HL-60 (cell line): ENCODE results near the gene HAPLN1.

Experiments used
- DNase-seq, 2 experiments: peaks; one replicate each; pipeline ENCODE4 v3.0.0-alpha.2; 2010 to 2020; ENCODE audit warnings: low read depth in 1 of 2, low spot score in 1 of 2
- H3K27ac ChIP-seq: fragments of 250-450 bp; sonication (Bioruptor Pico); replicated peaks from 2 replicates; pipeline ENCODE4 v1.5.1; 2020; ENCODE audit warnings: mild to moderate bottlenecking, moderate library complexity
- H3K27me3 ChIP-seq: fragments of 250-450 bp; sonication (Bioruptor Pico); 2 replicates; pipeline ENCODE4 v1.5.1; 2021; ENCODE audit warnings: mild to moderate bottlenecking, moderate library complexity; ENCODE audit not compliant: insufficient read depth, poor library complexity, severe bottlenecking
- H3K4me3 ChIP-seq: replicated peaks from 2 replicates; pipeline ENCODE4 v1.5.1; 2011; ENCODE audit warnings: mild to moderate bottlenecking, control low read depth, low read length; ENCODE audit not compliant: insufficient read depth
- GABPA ChIP-seq: IDR thresholded peaks from 2 replicates; pipeline ENCODE4 v1.6.1; 2012; ENCODE audit warnings: low read depth
- POLR2AphosphoS5 ChIP-seq: IDR thresholded peaks from 2 replicates; pipeline ENCODE4 v1.6.1; 2012; ENCODE audit warnings: low read depth
- SPI1 ChIP-seq: IDR thresholded peaks from 2 replicates; pipeline ENCODE4 v1.6.1; 2012; ENCODE audit warnings: low read depth, mild to moderate bottlenecking, borderline replicate concordance
- TF ChIP-seq, protein P1 (sequence below): IDR thresholded peaks from 2 replicates; pipeline ENCODE4 v1.6.1; 2012; ENCODE audit warnings: low read depth; ENCODE audit not compliant: insufficient replicate concordance
- TF ChIP-seq, protein P2 (sequence below): IDR thresholded peaks from one replicate; pipeline ENCODE4 v1.5.1; 2011; ENCODE audit warnings: low read length, control low read depth, inconsistent platforms; ENCODE audit not compliant: insufficient read depth

The HAPLN1 gene

GRCh38 chr5:83633285-83633684 lies 87.4 kb downstream of the HAPLN1 start:
- no peak overlapping the region for H3K4me3 ChIP-seq
- H3K27me3 ChIP-seq = no peaks in the 10 kb centered on the region
- TF ChIP-seq, protein P1, sequence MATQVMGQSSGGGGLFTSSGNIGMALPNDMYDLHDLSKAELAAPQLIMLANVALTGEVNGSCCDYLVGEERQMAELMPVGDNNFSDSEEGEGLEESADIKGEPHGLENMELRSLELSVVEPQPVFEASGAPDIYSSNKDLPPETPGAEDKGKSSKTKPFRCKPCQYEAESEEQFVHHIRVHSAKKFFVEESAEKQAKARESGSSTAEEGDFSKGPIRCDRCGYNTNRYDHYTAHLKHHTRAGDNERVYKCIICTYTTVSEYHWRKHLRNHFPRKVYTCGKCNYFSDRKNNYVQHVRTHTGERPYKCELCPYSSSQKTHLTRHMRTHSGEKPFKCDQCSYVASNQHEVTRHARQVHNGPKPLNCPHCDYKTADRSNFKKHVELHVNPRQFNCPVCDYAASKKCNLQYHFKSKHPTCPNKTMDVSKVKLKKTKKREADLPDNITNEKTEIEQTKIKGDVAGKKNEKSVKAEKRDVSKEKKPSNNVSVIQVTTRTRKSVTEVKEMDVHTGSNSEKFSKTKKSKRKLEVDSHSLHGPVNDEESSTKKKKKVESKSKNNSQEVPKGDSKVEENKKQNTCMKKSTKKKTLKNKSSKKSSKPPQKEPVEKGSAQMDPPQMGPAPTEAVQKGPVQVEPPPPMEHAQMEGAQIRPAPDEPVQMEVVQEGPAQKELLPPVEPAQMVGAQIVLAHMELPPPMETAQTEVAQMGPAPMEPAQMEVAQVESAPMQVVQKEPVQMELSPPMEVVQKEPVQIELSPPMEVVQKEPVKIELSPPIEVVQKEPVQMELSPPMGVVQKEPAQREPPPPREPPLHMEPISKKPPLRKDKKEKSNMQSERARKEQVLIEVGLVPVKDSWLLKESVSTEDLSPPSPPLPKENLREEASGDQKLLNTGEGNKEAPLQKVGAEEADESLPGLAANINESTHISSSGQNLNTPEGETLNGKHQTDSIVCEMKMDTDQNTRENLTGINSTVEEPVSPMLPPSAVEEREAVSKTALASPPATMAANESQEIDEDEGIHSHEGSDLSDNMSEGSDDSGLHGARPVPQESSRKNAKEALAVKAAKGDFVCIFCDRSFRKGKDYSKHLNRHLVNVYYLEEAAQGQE = no peak
- TF ChIP-seq POLR2AphosphoS5 (no peak), GABPA (no peak), SPI1 (no peak)
- TF ChIP-seq, protein P2, sequence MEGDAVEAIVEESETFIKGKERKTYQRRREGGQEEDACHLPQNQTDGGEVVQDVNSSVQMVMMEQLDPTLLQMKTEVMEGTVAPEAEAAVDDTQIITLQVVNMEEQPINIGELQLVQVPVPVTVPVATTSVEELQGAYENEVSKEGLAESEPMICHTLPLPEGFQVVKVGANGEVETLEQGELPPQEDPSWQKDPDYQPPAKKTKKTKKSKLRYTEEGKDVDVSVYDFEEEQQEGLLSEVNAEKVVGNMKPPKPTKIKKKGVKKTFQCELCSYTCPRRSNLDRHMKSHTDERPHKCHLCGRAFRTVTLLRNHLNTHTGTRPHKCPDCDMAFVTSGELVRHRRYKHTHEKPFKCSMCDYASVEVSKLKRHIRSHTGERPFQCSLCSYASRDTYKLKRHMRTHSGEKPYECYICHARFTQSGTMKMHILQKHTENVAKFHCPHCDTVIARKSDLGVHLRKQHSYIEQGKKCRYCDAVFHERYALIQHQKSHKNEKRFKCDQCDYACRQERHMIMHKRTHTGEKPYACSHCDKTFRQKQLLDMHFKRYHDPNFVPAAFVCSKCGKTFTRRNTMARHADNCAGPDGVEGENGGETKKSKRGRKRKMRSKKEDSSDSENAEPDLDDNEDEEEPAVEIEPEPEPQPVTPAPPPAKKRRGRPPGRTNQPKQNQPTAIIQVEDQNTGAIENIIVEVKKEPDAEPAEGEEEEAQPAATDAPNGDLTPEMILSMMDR = no peak
- H3K27ac ChIP-seq = no peak overlapping the region
- no peak for DNase-seq

DNA sequence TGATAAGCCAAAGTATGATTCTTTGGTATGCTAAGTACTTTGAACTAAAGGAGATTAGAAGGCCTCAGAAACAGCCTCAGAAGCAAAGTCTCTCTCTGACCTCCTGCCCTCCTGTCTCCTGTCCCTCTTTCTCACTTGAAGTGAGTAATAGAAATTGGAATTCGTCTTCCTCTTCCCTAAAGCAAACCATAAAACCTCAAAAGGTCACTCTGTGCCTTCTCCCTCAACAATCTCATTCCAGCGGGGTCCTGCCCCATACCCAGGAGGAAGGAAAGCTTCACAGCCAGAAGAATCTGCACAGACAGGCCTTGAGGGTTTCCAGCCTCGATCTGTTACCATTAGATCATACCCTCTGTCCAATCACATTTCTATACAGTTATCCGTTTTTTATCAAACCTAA lies 87.8 kb downstream of the HAPLN1 start:
- Histone ChIP-seq H3K27ac (no peak overlapping the region), H3K27me3 (no peaks in the 10 kb centered on the region), H3K4me3 (no peak overlapping the region)
- no peak for TF ChIP-seq GABPA
- TF ChIP-seq SPI1 = no peak
- TF ChIP-seq, protein P2 = no peak
- TF ChIP-seq, protein P1 = no peak
- TF ChIP-seq POLR2AphosphoS5 = no peak
- no peak for DNase-seq

DNA sequence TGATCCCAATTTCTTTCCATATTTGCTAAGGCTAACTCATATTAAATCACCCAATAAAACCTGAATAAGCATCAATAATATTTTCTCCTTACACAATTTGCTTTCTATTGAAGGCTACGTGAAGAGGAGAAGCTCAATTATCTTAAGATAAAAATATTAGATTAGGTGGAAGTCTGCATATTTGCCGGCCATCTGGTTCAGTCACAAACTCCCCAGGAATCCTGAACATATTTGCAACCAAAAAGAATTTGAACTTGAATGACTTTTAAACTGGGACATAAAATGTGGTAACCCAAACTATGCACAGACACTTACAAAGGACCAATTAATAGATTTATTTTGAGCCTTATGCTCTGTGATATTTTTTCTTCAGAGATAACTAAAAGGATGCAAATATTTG lies 92.3 kb downstream of the HAPLN1 start:
- DNase-seq = no peak

More for the DNA sequence above, 92.3 kb downstream of the HAPLN1 start:
- TF ChIP-seq, protein P2 = no peak
- TF ChIP-seq, protein P1 = no peak
- TF ChIP-seq SPI1 (no peak), GABPA (no peak), POLR2AphosphoS5 (no peak)
- Histone ChIP-seq H3K4me3 (no peak overlapping the region), H3K27me3 (no peaks in the 10 kb centered on the region), H3K27ac (no peak overlapping the region)
